OCI-LY7 (cell line): ENCODE results near the gene IGFBP2.

Source experiments
- EZH2phosphoT487 ChIP-seq: fragments of 200-600 bp; sonication (generic); IDR thresholded peaks from 2 replicates; pipeline ENCODE4 v1.6.1; 2018; ENCODE audit warnings: low read depth, borderline replicate concordance, mild to moderate bottlenecking, mixed run types, antibody characterized with exemption, low read length, moderate library complexity, mixed read lengths
- TF ChIP-seq, protein P1 (sequence below): fragments of 200-600 bp; sonication (generic); conservative IDR thresholded peaks from 2 replicates; pipeline ENCODE4 v1.5.1; 2014; ENCODE audit warnings: mild to moderate bottlenecking, antibody characterized with exemption, low read length, moderate library complexity, mixed read lengths

DNA sequence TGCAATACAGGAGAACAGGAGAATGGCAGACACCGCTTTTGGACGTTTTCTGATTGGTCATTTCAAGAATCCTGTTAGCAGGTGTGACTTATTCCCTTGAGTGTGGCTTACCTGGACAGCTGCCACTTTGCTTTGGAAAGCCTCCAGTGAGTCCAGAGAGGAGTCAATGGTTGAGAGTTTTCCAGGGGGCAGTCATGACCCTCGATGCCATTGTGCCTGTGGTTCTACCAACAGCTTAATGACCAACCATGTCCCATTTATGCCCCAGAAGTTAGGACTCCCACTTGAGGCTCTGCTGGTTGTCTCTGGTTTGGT lies 12.4 kb downstream of the IGFBP2 start:
- TF ChIP-seq, protein P1, sequence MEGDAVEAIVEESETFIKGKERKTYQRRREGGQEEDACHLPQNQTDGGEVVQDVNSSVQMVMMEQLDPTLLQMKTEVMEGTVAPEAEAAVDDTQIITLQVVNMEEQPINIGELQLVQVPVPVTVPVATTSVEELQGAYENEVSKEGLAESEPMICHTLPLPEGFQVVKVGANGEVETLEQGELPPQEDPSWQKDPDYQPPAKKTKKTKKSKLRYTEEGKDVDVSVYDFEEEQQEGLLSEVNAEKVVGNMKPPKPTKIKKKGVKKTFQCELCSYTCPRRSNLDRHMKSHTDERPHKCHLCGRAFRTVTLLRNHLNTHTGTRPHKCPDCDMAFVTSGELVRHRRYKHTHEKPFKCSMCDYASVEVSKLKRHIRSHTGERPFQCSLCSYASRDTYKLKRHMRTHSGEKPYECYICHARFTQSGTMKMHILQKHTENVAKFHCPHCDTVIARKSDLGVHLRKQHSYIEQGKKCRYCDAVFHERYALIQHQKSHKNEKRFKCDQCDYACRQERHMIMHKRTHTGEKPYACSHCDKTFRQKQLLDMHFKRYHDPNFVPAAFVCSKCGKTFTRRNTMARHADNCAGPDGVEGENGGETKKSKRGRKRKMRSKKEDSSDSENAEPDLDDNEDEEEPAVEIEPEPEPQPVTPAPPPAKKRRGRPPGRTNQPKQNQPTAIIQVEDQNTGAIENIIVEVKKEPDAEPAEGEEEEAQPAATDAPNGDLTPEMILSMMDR = no peak
- no peak for TF ChIP-seq EZH2phosphoT487
